Rectal smooth muscle tissue (tissue), 1 donor: ENCODE results near the gene ATP8B1.
A peak's percentile ranks its signal among the peaks of the same experiment; 100 is the strongest.

ENCODE experiments used
- H3K27ac ChIP-seq: one replicate; pipeline ENCODE4 v1.7.0; 2013; ENCODE audit warnings: low read depth, low read length, inconsistent platforms
- H3K27me3 ChIP-seq: one replicate; pipeline ENCODE4 v1.7.0; 2013; ENCODE audit warnings: low read length; ENCODE audit not compliant: control insufficient read depth, insufficient read depth
- H3K36me3 ChIP-seq: one replicate; pipeline ENCODE4 v1.7.0; 2013; ENCODE audit warnings: low read length; ENCODE audit not compliant: control insufficient read depth, insufficient read depth
- H3K4me1 ChIP-seq: one replicate; pipeline ENCODE4 v1.7.0; 2013; ENCODE audit warnings: low read length; ENCODE audit not compliant: control insufficient read depth, insufficient read depth
- H3K4me3 ChIP-seq: one replicate; pipeline ENCODE4 v1.7.0; 2013; ENCODE audit warnings: low read length
- H3K9ac ChIP-seq: one replicate; pipeline ENCODE4 v1.7.0; 2013; ENCODE audit warnings: low read length

The ATP8B1 gene

GRCh38 chr18:57768537-57769326, 34.4 kb downstream of the ATP8B1 start:
- peaks cover 2% of the 10 kb centered on the region for H3K4me1 ChIP-seq
- no peak overlapping the region for H3K9ac ChIP-seq

GRCh38 chr18:57767259-57768050, 35.7 kb downstream of the ATP8B1 start:
- H3K4me3 ChIP-seq: no peak overlapping the region
- no peaks in the 10 kb centered on the region for H3K36me3 ChIP-seq
- H3K27me3 ChIP-seq: no peaks in the 10 kb centered on the region
- H3K9ac ChIP-seq: no peak overlapping the region
- H3K27ac ChIP-seq: no peak overlapping the region
- H3K4me1 ChIP-seq: peaks cover 2% of the 10 kb centered on the region

More at GRCh38 chr18:57768537-57769326, 34.4 kb downstream of the ATP8B1 start:
- Histone ChIP-seq H3K4me3 (no peak overlapping the region), H3K36me3 (no peaks in the 10 kb centered on the region), H3K27ac (peak overlapping the region; percentile 7), H3K27me3 (no peaks in the 10 kb centered on the region)

GRCh38 chr18:57764995-57765394, 38.1 kb downstream of the ATP8B1 start:
- H3K4me1 ChIP-seq: peaks cover 2% of the 10 kb centered on the region
- no peak overlapping the region for H3K27ac ChIP-seq
- H3K36me3 ChIP-seq: no peaks in the 10 kb centered on the region
- H3K9ac ChIP-seq: no peak overlapping the region
- H3K27me3 ChIP-seq: no peaks in the 10 kb centered on the region
- no peak overlapping the region for H3K4me3 ChIP-seq

GRCh38 chr18:57764087-57764486, 39.0 kb downstream of the ATP8B1 start:
- Histone ChIP-seq H3K36me3 (no peaks in the 10 kb centered on the region), H3K27ac (no peak overlapping the region), H3K27me3 (no peaks in the 10 kb centered on the region), H3K4me1 (peaks cover 2% of the 10 kb centered on the region), H3K4me3 (no peak overlapping the region), H3K9ac (no peak overlapping the region)

- no peak overlapping the region for H3K27ac ChIP-seq
- no peak overlapping the region for H3K9ac ChIP-seq
- H3K4me3 ChIP-seq: no peak overlapping the region
- H3K36me3 ChIP-seq: no peaks in the 10 kb centered on the region
- no peaks in the 10 kb centered on the region for H3K27me3 ChIP-seq
- no peaks in the 10 kb centered on the region for H3K4me1 ChIP-seq
These were observed 40.4 kb downstream of the ATP8B1 start for GRCh38 chr18:57762686-57763085.

GRCh38 chr18:57759650-57760049, 43.5 kb downstream of the ATP8B1 start:
- H3K27ac ChIP-seq: no peak overlapping the region

GRCh38 chr18:57755473-57756067, 47.5 kb downstream of the ATP8B1 start:
- Histone ChIP-seq H3K36me3 (no peaks in the 10 kb centered on the region), H3K4me3 (no peak overlapping the region), H3K27me3 (no peaks in the 10 kb centered on the region), H3K9ac (no peak overlapping the region), H3K4me1 (no peaks in the 10 kb centered on the region), H3K27ac (no peak overlapping the region)

More at GRCh38 chr18:57759650-57760049, 43.5 kb downstream of the ATP8B1 start:
- Histone ChIP-seq H3K9ac (no peak overlapping the region), H3K4me1 (no peaks in the 10 kb centered on the region), H3K4me3 (no peak overlapping the region), H3K27me3 (no peaks in the 10 kb centered on the region), H3K36me3 (no peaks in the 10 kb centered on the region)

GRCh38 chr18:57754577-57755338, 48.4 kb downstream of the ATP8B1 start:
- Histone ChIP-seq H3K9ac (no peak overlapping the region), H3K4me1 (no peaks in the 10 kb centered on the region), H3K4me3 (no peak overlapping the region), H3K36me3 (no peaks in the 10 kb centered on the region), H3K27ac (no peak overlapping the region), H3K27me3 (no peaks in the 10 kb centered on the region)

GRCh38 chr18:57753063-57753462, 50.1 kb downstream of the ATP8B1 start:
- Histone ChIP-seq H3K4me3 (no peak overlapping the region), H3K27ac (no peak overlapping the region), H3K9ac (no peak overlapping the region), H3K27me3 (no peaks in the 10 kb centered on the region), H3K36me3 (no peaks in the 10 kb centered on the region), H3K4me1 (peaks cover 6% of the 10 kb centered on the region)

- no peak overlapping the region for H3K27ac ChIP-seq
These were observed 53.5 kb downstream of the ATP8B1 start for GRCh38 chr18:57749604-57749970.

GRCh38 chr18:57748770-57749603, 54.1 kb downstream of the ATP8B1 start:
- H3K4me3 ChIP-seq: no peak overlapping the region
- H3K9ac ChIP-seq: no peak overlapping the region
- H3K27ac ChIP-seq: no peak overlapping the region
- peaks cover 6% of the 10 kb centered on the region for H3K4me1 ChIP-seq
- no peaks in the 10 kb centered on the region for H3K27me3 ChIP-seq
- no peaks in the 10 kb centered on the region for H3K36me3 ChIP-seq

More at GRCh38 chr18:57749604-57749970, 53.5 kb downstream of the ATP8B1 start:
- no peak overlapping the region for H3K9ac ChIP-seq
- no peak overlapping the region for H3K4me3 ChIP-seq
- H3K36me3 ChIP-seq: no peaks in the 10 kb centered on the region
- no peaks in the 10 kb centered on the region for H3K27me3 ChIP-seq
- H3K4me1 ChIP-seq: peaks cover 6% of the 10 kb centered on the region
